ENCODE results near the gene MAS1L.
A peak's percentile ranks its signal among the peaks of the same experiment; 100 is the strongest.

The MAS1L gene

GRCh38 chr6:29532320-29532951, 44.7 kb upstream of the MAS1L start (continued):
- TF ChIP-seq ZNF785 (tag by site-specific recombination; IDR thresholded peaks at IDR 0.05) (no peak), ZNF623 (tag by site-specific recombination; IDR thresholded peaks at IDR 0.05) (no peak), ZNF645 (tag by site-specific recombination; IDR thresholded peaks at IDR 0.05) (no peak), ZNF707 (tag by site-specific recombination; IDR thresholded peaks at IDR 0.05) (no peak)

- no peaks in the 10 kb centered on the region for H3K4me1 ChIP-seq (ENCODE audit: control insufficient read depth, insufficient read depth, low read length)
- ChIA-PET POLR2A (no interaction called here), CTCF (interaction anchor here (0.5 to 1.0 kb wide), 3 partner anchors 64 to 767 kb away, joined by 3 read pairs; no protein-coding TSS in a partner anchor)
- H3K4me3 ChIP-seq (ENCODE audit: low read depth, low read length), result no peak overlapping the region
- no peak overlapping the region for H3K27ac ChIP-seq (ENCODE audit: extremely low read depth, low read depth, low read length)
- 0 out of 2 replicates have a peak, but pooled peaks have one; percentile 10 for TF ChIP-seq GLIS2 (tag by site-specific recombination; IDR thresholded peaks at IDR 0.05)
- no peak for TF ChIP-seq ZNF585B (tag by site-specific recombination; IDR thresholded peaks at IDR 0.05)
- no peaks in the 10 kb centered on the region for H3K9me3 ChIP-seq (ENCODE audit: control insufficient read depth, insufficient read depth, low read depth, low read length)
- no peaks in the 10 kb centered on the region for H3K36me3 ChIP-seq (ENCODE audit: control insufficient read depth in 2 of 2, insufficient read depth in 1 of 2, low read length in 2 of 2)
Measured at GRCh38 chr6:29531668-29532067, 43.9 kb upstream of the MAS1L start.

GRCh38 chr6:29530671-29531310, 43.0 kb upstream of the MAS1L start:
- H3K4me3 ChIP-seq (ENCODE audit: low read depth, low read length), result no peak overlapping the region
- no peaks in the 10 kb centered on the region for H3K4me1 ChIP-seq (ENCODE audit: control insufficient read depth, insufficient read depth, low read length)
- TF ChIP-seq ZNF394 (tag by site-specific recombination; IDR thresholded peaks at IDR 0.05; ENCODE audit: borderline replicate concordance) (no peak), ZNF324 (tag by site-specific recombination; IDR thresholded peaks at IDR 0.05) (no peak), ZNF645 (tag by site-specific recombination; IDR thresholded peaks at IDR 0.05) (no peak), ZNF701 (tag by site-specific recombination; IDR thresholded peaks at IDR 0.05) (no peak), ZNF707 (tag by site-specific recombination; IDR thresholded peaks at IDR 0.05) (no peak), ZIC2 (tag by site-specific recombination; IDR thresholded peaks at IDR 0.05) (peak; percentile 73)
- CTCF ChIA-PET, result interaction anchor here (0.5 kb wide), 1 partner anchor 238 kb away, joined by 3 read pairs; no protein-coding TSS in a partner anchor
- POLR2A ChIA-PET, result no interaction called here
- no peaks in the 10 kb centered on the region for H3K36me3 ChIP-seq (ENCODE audit: control insufficient read depth in 2 of 2, insufficient read depth in 1 of 2, low read length in 2 of 2)
- H3K27ac ChIP-seq (ENCODE audit: extremely low read depth, low read depth, low read length), result no peak overlapping the region
- H3K9me3 ChIP-seq (ENCODE audit: control insufficient read depth, insufficient read depth, low read depth, low read length), result no peaks in the 10 kb centered on the region

GRCh38 chr6:29529956-29530355, 42.2 kb upstream of the MAS1L start:
- Histone ChIP-seq H3K36me3 (ENCODE audit: control insufficient read depth in 2 of 2, insufficient read depth in 1 of 2, low read length in 2 of 2) (no peaks in the 10 kb centered on the region), H3K4me1 (ENCODE audit: control insufficient read depth, insufficient read depth, low read length) (no peaks in the 10 kb centered on the region), H3K9me3 (ENCODE audit: control insufficient read depth, insufficient read depth, low read depth, low read length) (no peaks in the 10 kb centered on the region), H3K27ac (ENCODE audit: extremely low read depth, low read depth, low read length) (no peak overlapping the region), H3K4me3 (ENCODE audit: low read depth, low read length) (no peak overlapping the region)
- CTCF ChIA-PET, result no interaction called here
- TF ChIP-seq ZNF558 (tag by site-specific recombination; IDR thresholded peaks at IDR 0.05), result no peak
- TF ChIP-seq REST (tag by site-specific recombination; IDR thresholded peaks at IDR 0.05), result no peak
- no peak for TF ChIP-seq ZNF350 (tag by site-specific recombination; IDR thresholded peaks at IDR 0.05)
- no peak for TF ChIP-seq ZSCAN5A (tag by site-specific recombination; IDR thresholded peaks at IDR 0.05)
- no peak for TF ChIP-seq ZNF175 (tag by site-specific recombination; IDR thresholded peaks at IDR 0.05)
- TF ChIP-seq ZNF677 (tag by site-specific recombination; IDR thresholded peaks at IDR 0.05), result no peak
- POLR2A ChIA-PET, result no interaction called here
